Activated CD8-positive, alpha-beta T cell treated with anti-CD3 and anti-CD28 coated beads for 36 hours (primary cell): Measurements from ENCODE around the gene TAF1A. TPM values are rescaled to one million over a fixed set of nuclear protein-coding genes. Genes with fewer than 3 reads are reported as not detected.

Source experiments
- ATAC-seq: fragments of 200-7000 bp; cut with Tn5 transposase; one replicate; pipeline ENCODE4 v1.10.0; 2021; ENCODE audit warnings: mild to moderate bottlenecking, moderate library complexity
- CTCF ChIA-PET: fragments of 350-600 bp; sonication (Branson Sonifier 250); formaldehyde crosslinking; loops from one replicate; lab custom pipeline; 2021; ENCODE audit warnings: antibody characterized with exemption; lab: Charles Lee
- POLR2A ChIA-PET: fragments of 350-600 bp; sonication (Branson Sonifier 250); formaldehyde crosslinking; loops from one replicate; lab custom pipeline; 2021; ENCODE audit warnings: antibody characterized with exemption; lab: Charles Lee
- DNase-seq: peaks from one replicate; pipeline ENCODE4 v3.0.0-alpha.2; 2020
- H3K27ac Mint-ChIP-seq: one replicate; pipeline ENCODE4 v1.8.0; 2021; ENCODE audit warnings: mild to moderate bottlenecking, mixed read lengths
- H3K27me3 Mint-ChIP-seq: one replicate; pipeline ENCODE4 v1.8.0; 2021; ENCODE audit warnings: mixed read lengths
- H3K36me3 Mint-ChIP-seq: one replicate; pipeline ENCODE4 v1.8.0; 2021; ENCODE audit warnings: low read depth, mixed read lengths
- H3K4me1 Mint-ChIP-seq: one replicate; pipeline ENCODE4 v1.8.0; 2021; ENCODE audit warnings: low read depth, mixed read lengths
- H3K4me3 Mint-ChIP-seq: one replicate; pipeline ENCODE4 v1.8.0; 2021; ENCODE audit warnings: mild to moderate bottlenecking, moderate library complexity, mixed read lengths
- H3K9me3 Mint-ChIP-seq: one replicate; pipeline ENCODE4 v1.8.0; 2021; ENCODE audit warnings: mixed read lengths
- CTCF ChIP-seq: fragments of 200-600 bp; IDR thresholded peaks from one replicate; pipeline ENCODE4 v1.8.0; 2022; ENCODE audit warnings: antibody characterized with exemption, mild to moderate bottlenecking
- intact Hi-C: fragments of 100-400 bp; cut with micrococcal nuclease; formaldehyde crosslinking; loops from one replicate; pipeline ENCODE4 v1.10.0; 2022
- total RNA-seq, 2 experiments: library from RNA; stranded (reverse); gene quantifications; one replicate each; pipeline ENCODE4 v1.2.3, GENCODE V29; 2021

The TAF1A gene
- total RNA-seq, 2 experiments from 2014 or later, result 18.4 to 19.0 TPM

DNA sequence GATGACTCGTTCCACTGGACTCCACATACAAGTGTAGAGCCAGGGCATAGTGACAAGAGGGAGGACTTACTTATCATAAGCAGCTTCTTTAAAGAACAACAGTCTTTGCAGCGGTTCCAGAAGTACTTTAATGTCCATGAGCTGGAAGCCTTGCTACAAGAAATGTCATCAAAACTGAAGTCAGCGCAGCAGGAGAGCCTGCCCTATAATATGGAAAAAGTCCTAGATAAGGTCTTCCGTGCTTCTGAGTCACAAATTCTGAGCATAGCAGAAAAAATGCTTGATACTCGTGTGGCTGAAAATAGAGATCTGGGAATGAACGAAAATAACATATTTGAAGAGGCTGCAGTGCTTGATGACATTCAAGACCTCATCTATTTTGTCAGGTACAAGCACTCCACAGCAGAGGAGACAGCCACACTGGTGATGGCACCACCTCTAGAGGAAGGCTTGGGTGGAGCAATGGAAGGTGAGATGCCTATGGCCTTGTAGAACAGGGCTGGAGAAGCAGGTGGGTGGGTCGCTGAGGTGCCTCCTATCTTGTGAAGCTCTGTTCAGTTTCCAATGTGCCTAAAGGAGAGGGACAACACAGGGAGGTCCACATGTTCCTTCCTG lies 40.3 kb upstream of the TAF1A start:
- POLR2A ChIA-PET, result no interaction called here

GRCh38 chr1:222627232-222627631 lies 37.5 kb upstream of the TAF1A start:
- peaks cover 33% of the 10 kb centered on the region for H3K36me3 Mint-ChIP-seq
- DNase-seq (no peak), ATAC-seq (no peak)
- no peaks in the 10 kb centered on the region for H3K4me1 Mint-ChIP-seq
- TF ChIP-seq CTCF, result no peak
- ChIA-PET POLR2A (interaction anchor here (1.3 kb wide), 1 partner anchor 11 kb away, joined by 4 read pairs; no protein-coding TSS in a partner anchor), CTCF (interaction anchor here (2.0 kb wide), 1 partner anchor 162 kb away, joined by 7 read pairs; no protein-coding TSS in a partner anchor)
- intact Hi-C loops, result no loop called here
- H3K9me3 Mint-ChIP-seq, result no peaks in the 10 kb centered on the region
- no peaks in the 10 kb centered on the region for H3K27me3 Mint-ChIP-seq
- no peak overlapping the region for H3K4me3 Mint-ChIP-seq
- no peak overlapping the region for H3K27ac Mint-ChIP-seq

More for the DNA sequence above, 40.3 kb upstream of the TAF1A start:
- no peak for TF ChIP-seq CTCF
- Mint-ChIP-seq H3K4me3 (no peak overlapping the region), H3K27ac (no peak overlapping the region), H3K9me3 (no peaks in the 10 kb centered on the region), H3K27me3 (no peaks in the 10 kb centered on the region), H3K4me1 (peaks cover 9% of the 10 kb centered on the region), H3K36me3 (peaks cover 31% of the 10 kb centered on the region)
- ATAC-seq (no peak), DNase-seq (no peak)
- CTCF ChIA-PET, result no interaction called here
- intact Hi-C loops, result no loop called here

DNA sequence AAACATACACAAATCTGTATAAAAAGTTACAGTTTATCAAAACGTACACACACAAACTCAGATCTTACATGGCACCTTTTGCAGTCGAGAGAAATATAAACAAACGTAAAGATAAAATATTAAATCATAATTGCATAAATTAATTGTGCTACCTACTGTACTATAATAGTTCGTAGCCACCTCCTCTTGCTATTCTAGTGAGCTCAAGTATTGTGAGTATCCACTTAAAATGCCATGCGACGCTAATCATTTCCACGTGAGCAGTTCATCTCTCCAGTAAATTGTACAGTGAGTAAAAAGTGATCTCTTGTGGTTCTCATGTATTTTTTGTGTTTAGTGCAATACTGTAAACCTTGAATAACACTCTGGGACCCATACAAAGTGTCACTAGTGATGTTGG lies 34.5 kb upstream of the TAF1A start:
- TF ChIP-seq CTCF, result no peak
- ChIA-PET CTCF (interaction anchor here (3.0 kb wide), 1 partner anchor 10 kb away, joined by 19 read pairs; no protein-coding TSS in a partner anchor), POLR2A (interaction anchor here (1.4 kb wide), 1 partner anchor 20 kb away, joined by 6 read pairs; no protein-coding TSS in a partner anchor)
- H3K4me3 Mint-ChIP-seq, result no peak overlapping the region
- no peaks in the 10 kb centered on the region for H3K27me3 Mint-ChIP-seq
- H3K4me1 Mint-ChIP-seq, result peaks cover 20% of the 10 kb centered on the region
- no peaks in the 10 kb centered on the region for H3K9me3 Mint-ChIP-seq
- ATAC-seq, result no peak
- H3K36me3 Mint-ChIP-seq, result peaks cover 33% of the 10 kb centered on the region
- H3K27ac Mint-ChIP-seq, result no peak overlapping the region
- no peak for DNase-seq
- intact Hi-C loops, result no loop called here

DNA sequence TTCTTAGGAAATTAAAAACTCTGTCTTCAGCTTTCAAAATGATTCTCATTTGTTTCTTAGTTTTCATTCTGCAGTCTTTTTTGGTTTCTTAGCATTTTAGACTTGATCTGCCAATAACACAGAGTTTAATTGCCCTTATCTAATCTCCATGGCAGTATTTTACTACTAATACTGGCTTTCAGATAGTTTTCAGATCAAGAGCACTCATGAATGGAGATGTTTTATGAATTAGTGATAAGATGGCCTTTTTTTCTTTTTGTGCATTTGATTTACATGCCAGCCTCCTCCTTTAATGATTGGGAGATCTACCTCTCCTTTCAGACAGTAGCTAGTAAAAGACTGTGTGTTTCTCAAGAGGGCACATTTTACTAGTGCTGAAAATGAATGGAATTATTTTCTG lies 33.7 kb upstream of the TAF1A start:
- H3K9me3 Mint-ChIP-seq, result no peaks in the 10 kb centered on the region
- ChIA-PET CTCF (interaction anchor here (1.2 to 5.0 kb wide), 3 partner anchors 10 to 159 kb away, joined by 3 to 35 read pairs (median 19); no protein-coding TSS in a partner anchor), POLR2A (no interaction called here)
- H3K27me3 Mint-ChIP-seq, result no peaks in the 10 kb centered on the region
- no peak overlapping the region for H3K27ac Mint-ChIP-seq
- peaks cover 23% of the 10 kb centered on the region for H3K4me1 Mint-ChIP-seq
- DNase-seq, result no peak
- no peak for TF ChIP-seq CTCF
- intact Hi-C loops, result no loop called here
- ATAC-seq, result no peak
- no peak overlapping the region for H3K4me3 Mint-ChIP-seq
- peaks cover 25% of the 10 kb centered on the region for H3K36me3 Mint-ChIP-seq

GRCh38 chr1:222622765-222623164 lies 33.0 kb upstream of the TAF1A start:
- ChIA-PET CTCF (interaction anchor here (1.2 to 5.0 kb wide), 2 partner anchors 11 to 158 kb away, joined by 3 to 35 read pairs; no protein-coding TSS in a partner anchor), POLR2A (no interaction called here)
- H3K36me3 Mint-ChIP-seq, result peaks cover 25% of the 10 kb centered on the region
- H3K4me1 Mint-ChIP-seq, result peaks cover 23% of the 10 kb centered on the region
- no peak overlapping the region for H3K4me3 Mint-ChIP-seq
- no peak overlapping the region for H3K27ac Mint-ChIP-seq
- DNase-seq (no peak), ATAC-seq (no peak)
- no peaks in the 10 kb centered on the region for H3K27me3 Mint-ChIP-seq
- no peaks in the 10 kb centered on the region for H3K9me3 Mint-ChIP-seq
- intact Hi-C loops, result no loop called here
- TF ChIP-seq CTCF, result no peak
